Upper lobe of left lung (tissue), 6 donors: ENCODE measurements around the gene MAP2K6. TPM values are rescaled to one million over a fixed set of nuclear protein-coding genes. Genes with fewer than 3 reads are reported as not detected.

ENCODE experiments used
- ATAC-seq, 2 donors: fragments of 200-7000 bp; cut with Tn5 transposase; one replicate each; pipeline ENCODE4 v1.9.1; 2022; ENCODE audit warnings: mild to moderate bottlenecking in 2 of 2, moderate library complexity in 2 of 2; ENCODE audit not compliant: low FRiP score in 2 of 2
- DNase-seq, 2 donors: peaks; one replicate each; pipeline ENCODE4 v3.0.0-alpha.2; 2019 to 2020
- H3K27ac ChIP-seq, 4 donors: fragments of 200-600 bp; sonication (generic); one replicate each; pipeline ENCODE4 v1.5.1; 2016 to 2019
- H3K27me3 ChIP-seq, 4 donors: fragments of 200-600 bp; sonication (generic); one replicate each; pipeline ENCODE4 v1.5.1; 2017 to 2019
- H3K36me3 ChIP-seq, 4 donors: fragments of 200-600 bp; sonication (generic); one replicate each; pipeline ENCODE4 v1.5.1; 2016 to 2019
- H3K4me1 ChIP-seq, 4 donors: fragments of 200-600 bp; sonication (generic); one replicate each; pipeline ENCODE4 v1.5.1; 2018 to 2019
- H3K4me3 ChIP-seq, 4 donors: fragments of 200-600 bp; sonication (generic); one replicate each; pipeline ENCODE4 v1.5.1; 2017 to 2019; ENCODE audit warnings: mild to moderate bottlenecking in 2 of 4, moderate library complexity in 1 of 4
- H3K9me3 ChIP-seq, 4 donors: fragments of 200-600 bp; sonication (generic); one replicate each; pipeline ENCODE4 v1.5.1; 2018 to 2019
- CTCF ChIP-seq, 6 experiments: fragments of 450-650 bp in 4 of 6; fragments of 200-600 bp in 2 of 6; sonication (generic) in 2 of 6; IDR thresholded peaks; one replicate each; pipeline ENCODE4 v1.5.1; 2016 to 2019; ENCODE audit warnings: antibody characterized with exemption in 6 of 6
- EP300 ChIP-seq, 4 donors: sonication (generic); formaldehyde crosslinking; IDR thresholded peaks; one replicate each; pipeline ENCODE4 v1.5.1; 2017; ENCODE audit warnings: antibody characterized with exemption in 4 of 4, control low read depth in 2 of 4
- POLR2A ChIP-seq, 4 donors: fragments of 450-650 bp; IDR thresholded peaks; one replicate each; pipeline ENCODE4 v1.5.1; 2016 to 2017; ENCODE audit warnings: antibody characterized with exemption in 4 of 4, mild to moderate bottlenecking in 2 of 4
- POLR2AphosphoS5 ChIP-seq, 2 donors: sonication (generic); formaldehyde crosslinking; IDR thresholded peaks; one replicate each; pipeline ENCODE4 v1.5.1; 2017; ENCODE audit warnings: antibody characterized with exemption in 2 of 2
- WGBS, 2 donors: methylation state at CpG; one replicate each; pipeline ENCODE4 v1.1.5; 2017 to 2018; 5-methylcytosine and 5-hydroxymethylcytosine counted together
- total RNA-seq, 6 donors: library from RNA; depleted of rRNA in 4 of 6; stranded (reverse); fragments of >200 nt in 4 of 6; gene quantifications; one replicate each; pipeline versions ENCODE4 v1.1.0 to v1.2.1, GENCODE V29; 2016 to 2021
- donor health status: DM: no; HTN: no; CAD: no; lungs with moderate emphysema.
- donor health status: DM: no; HTN: yes; CAD: no; lungs with severe emphysema.

MAP2K6 gene
- total RNA-seq, 6 donors from 2014 or later: 0.33 to 16.8 (median 5.9) TPM

- H3K36me3 ChIP-seq: no peaks in the 10 kb centered on the region
- 44 to 67% methylated on average over 4 of the region's 4 CpGs for WGBS, 2 donors
- no peaks in the 10 kb centered on the region for H3K9me3 ChIP-seq
- no peak overlapping the region for H3K27ac ChIP-seq
- H3K4me3 ChIP-seq: no peak overlapping the region
- no peaks in the 10 kb centered on the region for H3K27me3 ChIP-seq
- ATAC-seq (no peak), DNase-seq (no peak)
- no peaks in the 10 kb centered on the region for H3K4me1 ChIP-seq
- TF ChIP-seq POLR2A (IDR thresholded peaks at IDR 0.05) (no peak), POLR2AphosphoS5 (IDR thresholded peaks at IDR 0.05) (no peak), CTCF (IDR thresholded peaks at IDR 0.05) (no peak), EP300 (IDR thresholded peaks at IDR 0.05) (no peak)
Observed at GRCh38 chr17:69594641-69595040, 180.1 kb downstream of the MAP2K6 start.

GRCh38 chr17:69596141-69596540 lies 181.6 kb downstream of the MAP2K6 start:
- DNase-seq: no peak

GRCh38 chr17:69597898-69598692 lies 183.6 kb downstream of the MAP2K6 start:
- no peaks in the 10 kb centered on the region for H3K36me3 ChIP-seq
- no peak overlapping the region for H3K27ac ChIP-seq
- H3K27me3 ChIP-seq: no peaks in the 10 kb centered on the region
- WGBS, 2 donors: 66 to 72% methylated on average over 7 of the region's 7 CpGs
- no peak overlapping the region for H3K4me3 ChIP-seq
- DNase-seq: no peak
- no peaks in the 10 kb centered on the region for H3K9me3 ChIP-seq
- no peaks in the 10 kb centered on the region for H3K4me1 ChIP-seq
- TF ChIP-seq POLR2A (IDR thresholded peaks at IDR 0.05) (no peak), EP300 (IDR thresholded peaks at IDR 0.05) (no peak), POLR2AphosphoS5 (IDR thresholded peaks at IDR 0.05) (no peak), CTCF (IDR thresholded peaks at IDR 0.05) (no peak)
- ATAC-seq: peak in 1 of 2 donors; percentile 28

More at GRCh38 chr17:69596141-69596540, 181.6 kb downstream of the MAP2K6 start:
- Histone ChIP-seq H3K27me3 (no peaks in the 10 kb centered on the region), H3K36me3 (no peaks in the 10 kb centered on the region), H3K4me1 (no peaks in the 10 kb centered on the region), H3K27ac (no peak overlapping the region), H3K4me3 (no peak overlapping the region), H3K9me3 (no peaks in the 10 kb centered on the region)
- no peak for TF ChIP-seq CTCF (IDR thresholded peaks at IDR 0.05)
- ATAC-seq: no peak
- 84 to 95% methylated on average over 2 to 9 of the region's 9 CpGs for WGBS, 2 donors

GRCh38 chr17:69602972-69603371 lies 188.5 kb downstream of the MAP2K6 start:
- Histone ChIP-seq H3K27ac (no peak overlapping the region), H3K9me3 (no peaks in the 10 kb centered on the region), H3K36me3 (no peaks in the 10 kb centered on the region), H3K27me3 (no peaks in the 10 kb centered on the region), H3K4me1 (peaks cover 4 to 10% (median 9%) of the 10 kb centered on the region in 4 donors), H3K4me3 (no peak overlapping the region)
- no peak for ATAC-seq
- no peak for DNase-seq
- 73 to 79% methylated on average over 5 of the region's 5 CpGs for WGBS, 2 donors
- no peak for TF ChIP-seq POLR2AphosphoS5 (IDR thresholded peaks at IDR 0.05)
- TF ChIP-seq EP300 (IDR thresholded peaks at IDR 0.05): no peak
- no peak for TF ChIP-seq POLR2A (IDR thresholded peaks at IDR 0.05)

Other genes with a start within 250 kb of the MAP2K6 start
- gene ABCA10, start 185.9 kb upstream of the MAP2K6 start, total RNA-seq: 10 to 100 TPM in 2 of 6 donors, 1 to 10 TPM in 4; 1.8 to 29.3 (median 5.1) TPM
- 10 to 100 TPM; 10.5 to 62.4 (median 23.1) TPM for gene ABCA5, start 87.6 kb upstream of the MAP2K6 start, total RNA-seq